ENCODE results near the gene COA8.

COA8 gene

GRCh38 chr14:103537175-103537990, 25.4 kb upstream of the COA8 start:
- DNase-seq = no peak

GRCh38 chr14:103538291-103539055, 24.3 kb upstream of the COA8 start:
- DNase-seq = peak; percentile 41 to 72

GRCh38 chr14:103539056-103539825, 23.5 kb upstream of the COA8 start:
- peak in 1 of 2 experiments; percentile 47 for DNase-seq

DNA sequence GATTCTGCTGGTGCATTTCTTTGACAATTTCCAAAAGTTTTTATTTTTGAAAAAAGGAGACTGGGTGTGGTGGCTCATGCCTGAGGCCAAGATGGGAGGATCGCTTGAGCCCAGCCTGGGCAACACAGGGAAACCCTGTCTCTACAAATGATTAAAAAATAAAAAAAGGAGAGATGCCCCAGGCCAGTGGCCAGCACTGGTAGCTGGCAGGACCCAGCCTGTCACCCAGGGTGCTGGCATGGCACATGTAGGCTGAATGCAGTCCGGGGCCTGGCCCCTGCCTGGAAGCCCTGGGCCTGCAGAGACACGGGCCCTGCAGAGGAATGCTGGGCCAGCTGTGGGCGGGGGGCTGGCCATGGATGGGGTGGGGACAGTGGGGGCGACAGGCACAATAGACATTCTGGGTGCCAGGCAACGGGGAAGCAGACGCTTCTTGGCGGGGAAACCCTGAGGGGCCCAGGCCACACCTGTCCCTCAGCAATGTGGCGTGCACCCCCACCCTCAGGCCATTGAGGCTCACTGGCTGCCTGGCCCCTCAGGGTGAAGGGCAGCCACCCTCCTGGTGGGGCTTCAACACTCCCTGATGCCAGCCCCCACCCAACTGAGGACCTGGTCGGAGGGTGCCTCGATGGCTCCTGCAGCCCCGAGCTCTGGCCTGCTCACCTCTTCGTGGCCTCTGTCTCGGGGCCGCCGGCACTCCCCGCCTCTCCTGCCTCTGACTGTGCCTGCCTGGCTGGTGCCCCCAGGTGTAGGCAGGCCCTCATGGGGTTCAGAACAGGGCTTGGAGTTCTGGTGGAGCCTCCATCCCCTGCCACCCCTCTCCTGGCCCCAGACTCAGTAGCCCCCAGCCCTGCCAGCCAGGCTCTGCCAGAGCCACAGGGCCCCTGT, 21.7 kb upstream of the COA8 start:
- no peak for DNase-seq

DNA sequence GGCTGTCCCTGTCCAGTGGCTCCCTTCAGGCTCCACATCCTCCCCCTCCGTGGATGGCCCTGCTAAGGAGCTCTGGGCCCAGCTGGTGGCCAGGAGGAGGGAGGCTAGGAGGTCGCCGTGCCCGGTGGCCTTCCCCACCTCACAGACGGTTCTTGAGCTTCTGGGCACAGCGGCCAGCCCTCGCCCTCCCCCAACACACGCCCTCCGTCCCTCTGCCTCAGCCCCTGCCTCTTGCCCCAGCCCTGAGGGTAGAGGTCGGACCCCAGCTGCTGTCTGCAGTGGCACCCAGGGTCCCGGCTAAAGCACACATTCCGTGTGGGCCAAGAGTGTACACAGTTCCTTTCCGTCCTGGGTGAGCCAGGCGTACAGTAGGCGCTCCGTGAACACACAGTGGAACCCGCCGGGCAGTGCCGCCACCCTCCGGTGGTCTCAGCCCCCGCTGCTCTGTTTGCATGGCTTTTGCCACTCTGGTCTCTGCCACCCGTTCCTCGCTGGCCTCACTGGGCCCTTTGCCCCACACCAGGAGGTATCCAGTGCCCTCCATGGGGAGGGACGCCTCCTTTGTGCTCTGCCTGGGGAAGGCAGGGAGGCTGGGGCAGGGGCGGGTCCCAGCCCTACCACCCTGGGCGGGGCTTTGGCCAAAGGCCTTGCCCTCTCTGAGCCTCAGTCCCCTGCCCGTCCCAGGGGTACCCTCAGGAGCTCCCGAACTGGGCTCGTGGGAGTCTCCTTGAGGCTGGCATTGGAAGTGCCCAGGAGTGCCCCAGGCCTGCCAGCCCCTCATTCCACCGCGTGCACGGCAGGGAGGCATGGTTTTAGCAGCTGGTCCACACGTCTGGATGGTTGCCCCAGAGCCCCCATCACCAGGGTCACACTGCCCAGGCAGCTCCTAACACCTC, 20.8 kb upstream of the COA8 start:
- DNase-seq = no peak

GRCh38 chr14:103542605-103543088, 20.1 kb upstream of the COA8 start:
- DNase-seq = peak; percentile 46 to 77

DNA sequence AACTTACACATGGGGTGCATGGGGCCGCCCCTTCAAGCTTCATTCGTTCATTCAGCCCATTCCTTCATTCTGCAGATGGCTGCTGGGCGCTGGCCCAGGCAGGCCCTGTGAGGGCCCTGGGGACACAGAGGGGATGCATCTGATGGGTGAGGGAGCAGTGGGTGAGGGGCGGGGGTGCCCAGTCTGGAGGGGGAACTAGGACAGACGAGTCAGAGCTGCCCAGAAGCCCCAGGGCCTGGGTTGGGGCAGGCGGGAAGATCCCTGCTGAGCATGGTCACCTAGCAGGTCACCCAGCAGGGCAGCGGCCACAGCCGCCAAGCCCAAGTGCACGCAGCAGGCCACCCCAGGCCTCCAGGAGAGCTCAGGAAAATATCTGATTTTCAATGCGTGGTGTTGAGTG, 19.6 kb upstream of the COA8 start:
- no peak for DNase-seq

- DNase-seq = no peak
Observed at GRCh38 chr14:103543721-103544387, 18.9 kb upstream of the COA8 start.

DNA sequence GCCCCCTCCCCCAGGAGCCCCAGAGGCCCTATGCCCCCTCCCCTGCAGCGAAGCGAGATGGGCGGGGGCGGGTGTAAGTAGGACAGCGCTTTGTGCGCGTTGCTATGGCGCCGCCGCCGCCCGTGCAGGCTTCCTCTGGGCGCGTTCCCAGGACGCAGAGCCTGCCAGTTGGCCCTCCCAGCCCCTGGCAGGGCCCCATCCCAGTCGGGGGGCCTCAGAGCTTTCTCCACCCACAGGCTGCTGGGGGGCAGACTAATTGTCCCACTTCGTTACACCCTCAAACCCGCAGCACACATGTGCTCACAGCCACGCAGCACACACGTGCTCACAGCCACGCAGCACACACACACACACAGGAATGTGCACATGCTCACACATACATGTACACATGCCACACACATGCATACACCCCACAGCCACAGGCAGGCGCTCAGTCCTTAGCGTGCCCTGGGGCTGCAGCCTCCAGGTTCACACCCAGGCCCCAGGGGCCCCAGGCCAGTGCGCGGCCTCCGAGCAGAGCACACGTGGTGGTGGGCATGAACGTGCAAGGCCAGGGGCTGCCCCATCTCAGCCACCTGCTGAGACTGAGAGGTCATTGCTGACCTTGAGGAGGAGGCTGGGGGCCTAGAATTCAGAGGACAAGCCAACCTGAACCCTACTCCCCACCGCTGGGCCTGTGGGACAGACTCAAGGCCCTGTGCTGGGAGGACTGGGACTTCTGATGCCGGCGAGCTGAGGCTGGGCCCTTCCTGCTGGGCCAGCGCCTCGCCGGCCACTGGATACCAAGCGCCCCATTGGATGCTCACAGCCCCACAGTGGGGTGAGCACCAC, 18.2 kb upstream of the COA8 start:
- no peak for DNase-seq

DNA sequence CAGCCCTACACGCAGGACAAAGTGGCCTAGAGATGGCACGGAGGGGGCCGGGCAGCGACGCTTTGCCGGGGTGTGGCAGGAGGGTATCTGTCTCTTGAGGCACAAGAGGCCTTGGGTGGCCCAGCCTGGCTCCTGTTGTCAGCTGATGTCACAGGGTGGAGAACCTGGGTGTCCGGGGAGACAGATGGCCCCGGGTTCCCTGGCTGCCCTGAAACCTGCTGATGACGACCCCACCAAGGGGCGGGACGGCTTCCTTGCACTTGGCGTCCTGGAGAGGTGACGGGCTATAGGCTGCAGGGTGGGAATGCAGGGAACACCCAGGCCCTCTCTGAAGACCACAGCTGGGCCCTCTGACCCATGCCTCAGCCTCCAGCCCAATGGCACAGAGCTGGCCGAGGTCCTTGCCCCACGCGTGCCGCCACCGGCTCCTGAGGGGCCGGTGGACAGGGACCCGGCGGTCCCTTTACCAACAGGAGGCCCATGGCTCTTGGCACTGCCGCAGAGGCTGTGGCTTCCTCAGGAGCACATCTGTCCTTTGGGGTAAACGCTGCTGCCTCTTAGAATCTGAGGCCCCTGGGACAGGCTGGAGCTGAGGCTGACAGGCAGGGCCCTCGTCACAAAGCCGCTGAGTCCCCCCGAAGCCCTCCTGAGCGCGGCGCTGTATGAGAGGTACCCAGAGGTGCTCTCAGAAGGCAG, 17.4 kb upstream of the COA8 start:
- DNase-seq = no peak

- DNase-seq = no peak
Observed at GRCh38 chr14:103545915-103546651, 16.7 kb upstream of the COA8 start.

- DNase-seq = peak; percentile 67 to 81
Observed at GRCh38 chr14:103546652-103547454, 15.9 kb upstream of the COA8 start.

DNA sequence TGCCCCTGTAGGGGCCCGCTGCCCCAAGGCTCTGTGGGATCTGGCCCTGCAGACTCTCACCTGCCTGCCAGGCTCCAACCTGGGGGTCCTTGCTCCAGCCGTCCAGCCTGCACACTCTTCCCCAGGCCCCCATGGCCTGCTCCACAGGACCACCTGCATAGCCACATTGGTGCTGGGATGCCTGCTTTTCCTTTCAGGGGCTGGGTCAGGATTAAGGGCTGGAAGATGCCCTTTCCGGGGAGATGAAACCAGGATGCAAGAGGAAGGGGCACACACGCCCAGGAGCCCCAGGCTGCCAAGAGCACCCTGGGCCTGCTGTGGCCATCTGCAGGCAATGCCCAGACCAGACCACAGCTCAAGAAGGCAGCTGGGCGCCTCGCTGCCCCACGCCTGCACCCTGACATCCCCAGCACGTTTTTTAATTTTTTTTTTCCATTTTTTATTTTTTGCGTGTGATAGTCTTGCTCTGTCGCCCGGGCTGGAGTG, 15.3 kb upstream of the COA8 start:
- no peak for DNase-seq

- no peak for DNase-seq
Observed at GRCh38 chr14:103547941-103548462, 14.8 kb upstream of the COA8 start.

DNA sequence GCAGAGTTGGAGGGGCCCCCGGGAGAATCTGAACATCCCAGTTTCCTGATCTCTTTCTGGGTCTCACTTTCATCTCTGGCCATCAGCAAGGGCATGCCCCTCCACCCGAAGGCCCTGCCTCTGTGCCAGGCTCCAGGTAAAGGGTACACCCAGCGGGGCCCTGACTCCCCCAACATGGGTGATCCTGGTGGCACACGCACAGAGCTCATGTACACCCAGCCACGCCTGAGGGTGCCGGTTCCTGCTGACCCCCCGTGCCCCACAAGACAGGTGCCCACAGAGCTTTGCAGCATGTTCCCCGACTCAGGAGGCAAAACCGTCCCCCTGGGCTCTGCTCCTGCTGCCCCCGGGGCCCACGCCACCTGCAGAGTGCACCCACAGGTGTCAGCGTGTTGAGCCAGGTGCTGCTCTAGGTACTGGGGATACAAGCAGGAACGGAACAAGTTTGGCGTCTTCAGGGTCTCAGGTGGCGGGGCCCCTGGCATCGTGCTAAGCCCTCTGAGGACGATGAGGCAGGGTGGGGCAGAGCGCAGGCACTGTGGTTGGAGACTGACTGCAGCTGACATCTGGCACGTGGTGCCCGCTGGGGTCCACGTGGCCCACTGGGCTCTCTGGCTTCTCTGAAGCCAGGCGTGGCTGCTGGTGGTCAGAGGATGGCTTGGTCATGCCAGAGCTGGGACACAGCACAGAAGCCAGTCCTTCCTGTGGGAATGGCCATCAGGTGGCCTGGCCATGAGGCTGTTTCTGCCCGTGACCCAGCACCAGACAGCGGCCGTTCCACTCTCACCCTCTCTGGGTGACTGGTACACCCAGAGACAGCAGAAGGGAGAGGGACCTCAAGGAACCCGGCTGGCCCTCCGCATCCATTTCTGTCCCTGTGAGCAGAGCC, 14.1 kb upstream of the COA8 start:
- DNase-seq = no peak

Measured in NCI-H524 (cell line).